SIG-M5 treated with dmso at 0.1 percent for 504 hours (cell line): Measurements from ENCODE around the gene HELLS.
A peak's percentile ranks its signal among the peaks of the same experiment; 100 is the strongest.
"Not testable (repeated sequence)": the region's sequence is repeated elsewhere in the genome, so short reads cannot be mapped to it uniquely, and the experiment has no call there.

ENCODE experiments used
- DNase-seq: peaks from one replicate; lab custom pipeline; 2025; ENCODE audit not compliant: unreplicated experiment; lab: John Stamatoyannopoulos, UW

Gene HELLS

DNA sequence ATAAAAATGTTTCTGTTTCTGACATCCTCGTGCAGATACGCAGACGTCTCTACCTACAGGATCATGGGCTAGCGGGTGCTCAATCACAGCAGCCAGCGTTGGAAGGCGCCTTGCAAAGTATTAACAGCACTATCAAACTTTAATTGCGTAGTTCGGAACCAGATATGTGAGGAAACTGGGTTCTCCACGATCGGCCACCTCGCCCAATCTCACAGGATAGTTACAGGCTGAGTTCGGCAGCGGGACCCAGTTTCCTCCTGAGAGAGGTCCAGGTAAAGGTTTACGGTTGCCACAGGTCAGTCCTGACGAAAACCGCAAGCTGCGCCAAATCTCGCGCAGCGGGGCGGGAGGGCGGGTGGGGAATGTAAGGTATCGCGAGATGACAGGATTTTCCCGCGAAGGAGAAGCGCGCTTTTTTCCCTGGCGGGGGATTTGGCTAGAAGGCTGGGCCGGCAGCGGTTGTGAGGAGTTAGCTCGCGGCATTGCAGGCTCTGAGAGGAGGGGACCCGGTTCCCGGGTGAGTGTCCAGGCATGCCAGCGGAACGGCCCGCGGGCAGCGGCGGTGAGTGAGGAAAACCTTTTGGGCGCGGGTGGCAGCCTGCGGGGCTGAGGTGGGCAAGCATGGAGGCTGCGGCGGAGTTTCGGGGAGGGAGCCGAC is at the start of gene HELLS:
TSS of gene HELLS (plus strand) at position 398 of the 658 bp plus-strand sequence. CDS start at position 532, 134 bp downstream.
- DNase-seq = peak; percentile 69

DNA sequence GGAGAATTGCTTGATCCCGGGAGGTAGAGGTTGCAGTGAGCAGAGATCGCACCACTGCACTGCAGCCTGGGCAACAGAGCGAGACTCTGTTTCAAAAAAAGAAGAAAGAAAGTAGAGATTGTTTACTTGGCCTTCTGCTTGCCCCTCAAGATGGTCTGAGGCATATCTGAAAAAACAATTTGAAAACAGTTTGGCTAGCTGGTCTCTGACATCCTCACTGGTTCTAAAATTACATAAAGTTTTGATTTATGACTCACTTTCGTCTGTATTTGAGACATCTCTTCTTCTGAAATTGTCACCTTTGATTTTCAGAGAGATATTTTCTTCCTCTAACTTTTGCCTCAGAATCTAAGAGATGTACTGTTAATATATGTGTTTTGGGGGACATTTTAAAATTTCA is 49.6 kb upstream of the HELLS start:
- no peak for DNase-seq

DNA sequence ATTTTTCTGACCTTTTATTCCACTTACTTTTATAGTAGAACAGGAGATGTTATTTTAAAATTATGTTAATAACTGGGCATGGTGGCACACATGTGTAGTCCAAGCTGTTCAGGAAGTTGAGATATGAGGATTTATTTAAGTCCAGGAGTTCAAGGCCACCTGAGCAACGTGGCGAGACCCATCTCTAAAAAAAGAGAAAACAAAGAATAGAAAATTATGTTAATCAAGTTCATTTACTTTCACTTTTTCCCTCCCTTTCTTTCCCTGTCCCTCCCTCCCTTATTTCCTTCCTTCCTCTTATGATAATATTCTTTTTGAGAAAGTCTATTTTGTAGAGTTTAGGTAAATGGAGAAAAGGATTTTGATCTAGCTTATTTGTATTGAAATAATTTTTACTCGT is 48.9 kb upstream of the HELLS start:
- no peak for DNase-seq

DNA sequence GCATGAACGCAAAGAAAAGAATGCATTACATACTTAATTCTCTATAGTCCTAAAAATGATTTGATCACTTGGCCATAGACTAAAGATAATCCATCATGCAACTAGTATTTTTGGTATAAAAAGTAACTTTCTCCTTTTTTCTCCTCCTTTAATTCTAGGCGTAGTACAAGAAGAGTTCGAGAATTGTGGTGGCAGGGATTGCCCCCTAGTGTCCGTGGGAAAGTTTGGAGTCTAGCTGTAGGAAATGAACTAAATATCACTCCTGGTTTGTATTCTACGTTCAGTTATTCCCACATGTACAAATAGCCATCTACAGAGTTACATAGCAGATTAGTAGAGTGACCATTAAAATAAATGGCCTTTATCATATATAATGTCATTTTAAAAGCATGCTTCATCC is 45.5 kb upstream of the HELLS start:
- no peak for DNase-seq

DNA sequence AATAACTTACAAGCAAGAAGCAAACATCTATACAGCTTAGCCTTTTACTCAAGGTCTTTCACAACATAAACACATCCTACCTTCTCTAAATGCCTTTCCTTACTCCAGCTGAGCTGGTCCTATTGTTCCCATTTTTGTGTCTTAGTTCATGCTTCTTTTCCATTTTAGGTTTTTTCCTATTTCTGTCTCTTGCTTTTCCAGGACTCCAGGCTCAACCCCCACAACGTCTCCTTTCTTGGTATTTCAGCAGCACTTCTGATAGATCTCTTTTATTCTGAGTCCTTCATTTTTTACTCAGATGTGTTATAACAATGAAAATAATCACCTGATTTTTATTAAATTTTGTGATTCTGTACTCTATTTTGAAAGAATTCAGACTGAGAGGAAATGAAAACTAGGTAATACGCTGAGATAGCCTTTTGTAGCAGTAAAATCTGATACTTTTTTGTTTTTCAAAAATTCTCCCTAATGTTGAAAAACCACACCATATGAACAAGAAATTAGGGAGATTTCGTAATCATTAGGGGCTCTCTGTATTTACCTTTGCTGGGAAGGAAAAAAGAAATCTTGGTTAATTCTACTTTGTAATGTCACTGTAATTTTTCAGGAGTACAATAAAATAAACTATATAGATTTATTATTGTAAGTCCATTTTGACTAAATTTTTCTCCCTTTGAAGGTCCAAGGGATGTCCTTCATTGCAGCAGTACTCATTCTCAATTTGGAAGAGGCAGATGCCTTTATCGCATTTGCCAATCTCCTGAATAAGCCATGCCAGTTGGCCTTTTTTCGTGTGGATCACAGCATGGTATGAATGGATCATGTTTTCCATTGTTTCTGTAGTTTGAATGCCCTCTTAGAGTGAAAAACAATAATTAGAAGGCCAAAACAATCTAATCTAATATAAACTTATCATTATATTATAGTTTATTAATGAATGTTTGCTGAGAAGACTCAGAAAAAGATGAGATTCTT is 24.0 kb upstream of the HELLS start:
- no peak for DNase-seq

DNA sequence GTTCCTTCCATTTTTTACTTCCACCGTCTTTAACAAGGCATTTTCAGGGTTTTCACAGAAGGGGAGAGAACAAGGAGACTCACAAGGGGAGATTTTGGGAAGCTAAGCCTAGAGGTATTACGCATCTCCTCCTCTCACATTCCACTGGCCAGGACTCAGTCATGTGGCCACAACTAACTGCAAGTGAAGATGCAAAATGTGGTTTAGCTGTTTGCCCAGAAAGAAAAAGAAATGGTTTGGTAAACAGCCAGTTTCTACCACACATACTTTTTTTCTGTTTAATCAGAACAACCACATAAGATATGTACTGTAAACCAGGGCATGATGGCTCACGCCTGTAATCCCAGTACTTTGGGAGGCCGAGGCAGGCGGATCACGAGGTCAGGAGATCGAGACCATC is 21.4 kb upstream of the HELLS start:
- no peak for DNase-seq

DNA sequence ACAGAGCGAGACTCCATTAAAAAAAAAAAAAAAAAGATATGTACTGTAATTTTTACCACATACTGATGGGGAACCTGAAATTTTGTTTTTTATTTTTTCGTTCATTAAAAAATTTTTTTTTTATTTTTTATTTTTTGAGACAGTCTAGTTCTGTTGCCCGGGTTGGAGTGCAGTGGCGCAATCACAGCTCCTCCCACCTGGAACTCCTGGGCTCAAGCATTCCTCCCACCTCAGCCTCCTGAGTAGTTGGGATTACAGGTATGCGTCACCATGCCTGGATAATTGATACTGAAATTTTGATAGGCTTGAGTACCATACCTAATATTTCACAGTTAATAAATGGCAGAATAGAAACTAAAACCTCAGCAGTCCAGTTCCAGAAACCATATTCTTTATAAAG is 20.9 kb upstream of the HELLS start:
- no peak for DNase-seq

DNA sequence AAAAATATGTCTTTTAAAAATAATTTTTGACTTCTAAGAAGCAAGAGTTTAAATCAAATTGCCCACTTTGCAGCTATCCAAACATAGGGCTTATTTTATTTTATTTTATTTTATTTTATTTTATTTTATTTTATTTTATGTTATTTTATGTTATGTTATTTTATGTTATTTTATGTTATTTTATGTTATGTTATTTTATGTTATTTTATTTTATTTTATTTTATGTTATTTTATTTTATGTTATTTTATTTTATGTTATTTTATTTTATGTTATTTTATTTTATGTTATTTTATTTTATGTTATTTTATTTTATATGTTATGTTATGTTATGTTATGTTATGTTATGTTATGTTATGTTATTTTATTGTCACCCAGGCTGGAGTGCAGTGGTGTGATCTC is 14.0 kb upstream of the HELLS start:
- DNase-seq = not testable (repeated sequence)

DNA sequence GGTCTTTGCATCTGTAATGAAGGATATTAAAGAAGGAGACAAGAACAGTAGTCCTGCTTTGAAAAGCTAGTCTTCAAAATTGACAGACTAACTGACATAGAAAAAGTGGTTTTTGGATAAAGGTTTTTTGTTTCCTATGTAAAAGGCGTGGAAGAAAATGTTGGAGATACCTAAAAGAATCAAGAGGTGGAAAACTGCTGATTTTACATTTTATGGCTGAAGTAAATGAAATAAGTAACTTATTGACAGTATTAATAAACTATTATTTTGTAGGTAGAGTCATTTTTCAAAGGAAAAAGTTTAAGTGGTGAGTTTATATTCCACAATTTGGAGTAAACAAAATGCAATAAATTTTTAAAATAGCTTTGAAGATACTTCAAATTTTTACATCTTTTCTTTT is 12.6 kb upstream of the HELLS start:
- DNase-seq = no peak

DNA sequence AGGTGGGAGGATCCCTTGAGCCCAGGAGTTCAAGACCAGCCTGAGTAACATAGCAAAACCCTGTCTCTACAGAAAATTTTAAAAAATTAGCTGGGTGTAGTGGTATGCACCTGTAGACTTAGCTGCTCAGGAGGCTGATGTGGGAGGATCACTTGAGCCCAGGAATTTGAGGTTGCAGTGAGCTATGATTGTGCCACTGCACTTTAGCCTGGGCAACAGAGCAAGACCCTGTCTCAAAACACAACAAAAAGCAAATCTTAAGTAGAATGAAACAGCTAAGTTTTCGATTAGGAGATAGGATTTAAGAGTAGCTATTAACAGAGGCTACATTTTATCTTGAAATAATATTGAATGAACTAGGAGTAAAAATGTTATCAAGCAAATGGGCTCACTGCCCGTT is 3.3 kb upstream of the HELLS start:
- DNase-seq = not testable (repeated sequence)

DNA sequence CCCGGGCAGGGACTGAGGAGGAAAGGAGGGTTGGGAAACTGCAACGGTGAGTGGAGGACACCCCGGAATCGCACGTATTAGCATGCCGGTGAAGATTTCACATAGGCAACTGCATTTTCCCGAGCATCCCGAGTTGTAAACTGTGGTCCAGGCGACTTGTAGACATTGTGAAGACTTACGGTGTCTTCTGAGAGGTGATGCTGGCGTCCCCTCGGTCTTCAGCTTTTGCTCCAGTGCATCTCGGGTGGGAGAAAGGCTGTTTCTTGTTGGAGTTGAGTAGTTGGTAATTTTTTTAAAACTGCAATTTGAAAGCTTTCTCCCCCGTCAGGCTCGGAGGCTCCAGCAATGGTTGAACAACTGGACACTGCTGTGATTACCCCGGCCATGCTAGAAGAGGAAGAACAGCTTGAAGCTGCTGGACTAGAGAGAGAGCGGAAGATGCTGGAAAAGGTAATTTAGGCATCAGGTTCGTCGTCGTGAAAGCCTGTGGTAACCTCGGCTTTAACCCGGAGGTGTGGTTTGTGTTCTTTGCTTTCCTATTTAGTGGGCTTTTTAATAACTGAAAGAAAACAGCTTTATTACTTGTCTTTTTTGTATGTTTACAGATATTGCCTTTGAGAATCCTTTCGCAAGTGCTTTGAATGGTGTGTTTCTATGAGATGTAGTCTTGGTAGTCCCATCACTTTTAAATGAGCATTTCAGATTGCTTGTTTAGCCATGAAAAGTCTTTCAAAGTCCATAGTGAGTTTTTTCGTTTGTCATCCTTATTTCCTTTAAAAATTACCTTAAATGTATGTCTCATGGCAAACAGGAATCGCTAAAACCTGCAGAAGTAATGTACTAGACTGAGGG is 687 bp downstream of the HELLS start:
- peak; percentile 22 for DNase-seq

DNA sequence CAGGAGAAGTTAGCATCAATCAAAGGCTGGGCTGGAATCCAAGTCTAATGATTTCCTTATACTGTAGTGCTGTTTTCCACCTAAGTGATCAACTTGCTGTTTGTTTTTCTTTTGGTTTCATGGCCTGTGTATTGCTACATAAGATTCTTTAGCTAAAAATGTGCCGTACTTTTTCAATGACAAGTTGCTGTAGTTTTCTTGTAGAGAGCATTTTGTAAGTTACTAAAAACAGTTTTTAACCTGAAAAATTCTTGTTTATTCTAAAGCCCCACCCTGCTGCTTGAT is 1.3 kb downstream of the HELLS start:
- DNase-seq = no peak

DNA sequence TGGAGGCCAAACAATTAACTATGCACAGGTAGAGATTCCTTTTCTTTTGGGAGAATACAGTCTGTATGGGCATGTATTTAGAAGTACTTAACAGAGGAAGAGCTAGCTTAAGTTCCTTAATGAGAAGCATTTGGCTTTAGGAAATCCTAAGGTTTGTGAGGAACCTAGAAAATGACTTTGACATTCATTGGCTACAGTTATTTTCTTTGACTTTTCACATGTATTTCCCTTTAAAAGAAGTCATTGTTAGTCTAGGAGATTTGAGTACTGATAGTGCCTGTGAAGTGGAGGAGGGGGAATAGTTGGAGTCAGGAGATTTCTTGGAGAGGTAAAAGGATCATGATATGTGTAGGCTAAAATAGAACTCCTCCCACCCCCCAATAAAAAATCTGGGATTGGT is 3.6 kb downstream of the HELLS start:
- DNase-seq = no peak

DNA sequence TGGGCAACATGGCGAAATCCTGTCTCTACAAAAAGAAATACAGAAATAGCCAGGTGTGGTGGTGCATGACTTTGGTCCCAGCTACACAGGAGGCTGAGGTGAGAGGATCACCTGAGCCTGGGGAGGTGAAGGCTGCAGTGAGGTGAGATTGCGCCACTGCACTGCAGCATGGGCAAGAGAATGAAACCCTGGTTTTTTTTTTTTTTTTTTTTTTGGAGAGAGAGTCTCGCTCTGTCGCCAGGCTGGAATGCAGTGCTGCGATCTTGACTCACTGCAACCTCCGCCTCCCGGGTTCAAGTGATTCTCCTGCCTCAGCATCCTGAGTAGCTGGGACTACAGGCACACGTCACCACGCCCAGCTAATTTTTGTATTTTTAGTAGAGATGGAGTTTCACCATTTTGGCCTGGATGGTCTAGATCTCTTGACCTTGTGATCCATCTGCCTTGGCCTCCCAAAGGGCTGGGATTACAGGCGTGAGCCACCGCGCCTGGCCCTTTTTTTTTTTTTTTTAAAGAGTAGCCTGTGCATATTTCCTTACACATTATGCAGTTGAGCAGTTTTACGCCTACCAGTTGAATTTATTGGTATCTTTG is 22.2 kb downstream of the HELLS start:
- not testable (repeated sequence) for DNase-seq

DNA sequence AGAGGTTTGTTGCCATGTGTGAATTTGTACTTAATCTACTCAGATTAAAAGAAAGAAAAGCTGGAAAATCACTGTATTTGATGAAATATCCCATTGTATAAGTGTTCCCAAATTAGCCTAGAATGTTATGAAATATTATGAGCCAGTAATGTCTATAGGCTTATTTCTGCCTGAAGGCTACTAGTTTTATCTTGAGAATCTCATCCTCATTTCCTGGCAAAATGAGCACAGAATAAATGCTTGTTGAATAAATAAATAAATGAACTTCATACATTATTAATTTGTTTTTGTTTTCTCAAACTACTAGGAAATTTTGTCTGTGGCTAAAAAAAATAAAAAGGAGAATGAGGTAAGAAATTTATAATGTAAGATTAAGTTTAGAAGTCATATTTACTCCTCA is 25.5 kb downstream of the HELLS start:
- no peak for DNase-seq

DNA sequence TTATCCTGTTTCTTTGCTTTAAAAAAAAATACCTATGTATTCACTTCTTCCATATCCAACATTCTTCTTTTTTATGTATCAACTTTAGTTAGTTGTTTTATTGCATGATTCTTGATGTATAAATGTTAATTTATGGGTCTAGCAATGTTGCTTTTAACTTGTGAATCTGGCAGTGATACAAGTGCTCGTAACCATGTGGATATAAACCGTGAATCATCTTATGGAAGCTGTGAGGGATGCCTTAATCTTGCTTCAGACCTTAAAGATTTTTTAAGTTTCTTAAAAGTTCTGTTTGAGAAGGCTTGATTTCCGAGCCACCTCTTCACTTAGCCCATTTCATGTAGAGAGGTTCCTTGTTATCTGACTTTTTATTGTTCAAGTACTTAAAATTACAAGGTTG is 25.9 kb downstream of the HELLS start:
- no peak for DNase-seq

DNA sequence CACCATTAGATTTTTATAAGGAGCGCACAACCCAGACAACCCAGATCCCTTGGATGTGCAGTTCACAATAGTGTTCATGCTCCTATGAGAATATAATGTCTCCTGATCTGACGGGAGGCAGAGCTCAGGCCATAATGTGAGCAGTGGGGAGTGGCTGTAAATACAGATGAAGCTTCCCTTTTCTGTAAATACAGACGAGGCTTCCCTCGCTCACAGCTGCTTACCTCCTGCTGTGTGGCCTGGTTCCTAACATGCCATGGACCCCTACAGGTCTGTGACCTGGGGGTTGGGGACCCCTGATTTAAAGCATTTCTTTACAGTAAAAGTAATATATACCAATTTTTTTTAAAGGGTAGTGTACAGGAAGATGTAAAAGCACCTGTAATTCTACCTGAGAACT is 33.2 kb downstream of the HELLS start:
- DNase-seq = no peak

DNA sequence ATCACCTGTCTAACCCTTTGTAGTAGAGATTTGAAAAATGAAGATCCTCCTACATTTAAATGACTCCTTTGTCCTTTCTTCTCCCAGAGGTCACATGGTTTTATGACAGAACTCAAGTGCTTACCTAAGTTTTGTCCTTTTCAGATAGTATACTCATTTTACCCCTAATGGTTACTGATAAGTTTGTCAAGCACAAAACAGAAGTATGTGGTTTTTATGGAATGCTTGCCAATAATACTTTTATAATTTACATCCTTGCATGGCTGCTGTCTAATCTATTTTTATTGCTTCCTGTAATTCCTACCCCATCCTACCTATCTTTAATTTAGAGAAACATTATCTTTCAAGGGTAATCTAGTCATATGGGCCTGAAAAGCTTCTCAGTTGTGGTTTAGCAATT is 37.5 kb downstream of the HELLS start:
- DNase-seq = no peak

DNA sequence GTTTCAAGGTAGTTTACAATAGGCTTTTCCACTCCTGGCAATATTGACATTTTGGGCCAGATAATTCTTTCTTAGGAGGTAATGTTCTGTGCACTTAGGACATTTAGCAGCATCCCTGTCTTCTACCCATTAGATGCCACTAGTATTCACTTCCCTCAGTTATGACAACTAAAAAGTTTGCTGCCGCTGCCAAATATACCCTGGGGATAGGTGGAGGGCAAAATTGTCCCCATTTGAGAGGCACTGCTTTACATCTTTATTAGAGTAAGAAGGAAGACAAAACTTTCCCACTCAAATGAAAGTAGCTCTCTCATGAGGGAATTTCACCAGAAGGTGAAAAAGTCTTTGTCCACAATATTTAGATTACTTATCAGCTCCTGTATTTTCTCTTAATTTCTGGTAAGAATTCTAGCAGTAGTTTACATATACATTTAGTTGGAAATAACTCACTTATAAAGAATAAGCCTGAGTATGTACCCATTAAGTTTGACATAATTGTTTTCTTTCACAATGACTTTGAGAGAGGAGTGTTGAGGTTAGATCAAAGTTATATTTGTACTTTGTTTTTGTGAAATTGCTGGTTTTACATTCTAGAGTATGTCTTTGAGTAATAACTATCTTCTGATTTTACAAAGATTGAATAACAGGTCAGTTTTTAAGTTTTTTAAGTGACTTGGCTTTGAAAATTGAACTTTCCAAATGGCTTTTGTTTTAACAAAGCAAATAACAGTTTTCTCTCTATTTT is 46.0 kb downstream of the HELLS start:
- DNase-seq = no peak

DNA sequence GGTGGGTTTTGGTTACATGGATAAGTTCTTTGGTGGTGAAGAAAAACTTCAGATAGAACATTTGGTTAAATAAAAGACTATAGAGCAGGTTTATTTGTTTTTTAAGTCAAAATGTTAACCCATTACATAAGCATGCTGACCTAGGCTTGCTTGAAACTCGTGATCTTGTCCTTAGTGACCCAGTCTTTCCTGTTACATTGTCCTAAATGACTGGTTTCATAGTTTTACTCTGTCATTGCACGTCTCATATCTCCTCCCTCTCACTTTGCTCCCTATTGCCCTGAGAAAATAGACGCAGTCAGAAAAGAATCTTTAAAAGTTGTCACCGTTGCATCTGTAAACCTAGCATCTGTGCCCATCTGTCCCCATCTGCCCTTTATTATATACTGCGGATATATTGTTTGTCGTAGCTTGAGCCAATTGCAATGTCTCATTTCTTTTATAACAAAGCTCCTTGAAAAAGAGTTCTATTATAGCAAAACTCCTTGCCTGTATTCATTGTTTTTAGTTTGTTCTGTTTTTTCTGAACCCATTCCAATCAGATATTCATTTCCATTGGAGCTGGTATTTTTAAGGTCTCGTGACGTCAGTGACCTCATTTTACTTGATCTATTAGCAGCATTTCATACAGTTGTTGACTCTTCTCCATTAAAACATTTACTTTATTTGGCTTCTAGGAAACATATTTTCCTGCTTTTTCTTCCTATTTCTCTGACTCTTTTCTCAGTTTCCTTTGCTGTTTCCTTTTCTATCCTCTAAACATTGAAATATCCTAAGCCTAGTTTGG is 57.3 kb downstream of the HELLS start:
- no peak for DNase-seq
